Measurements from ENCODE around the gene GNAL.

GRCh38 chr18:11759456-11759855, 70.4 kb downstream of the GNAL start:
- TF ChIP-seq CTCF (IDR thresholded peaks at IDR 0.05) (no peak), POLR2AphosphoS5 (IDR thresholded peaks at IDR 0.05; ENCODE audit: low read depth, low read length) (no peak), REST (IDR thresholded peaks at IDR 0.05; ENCODE audit: insufficient read depth in 1 of 2, low read depth in 2 of 2, low read length in 1 of 2) (no peak)

All from Panc1 (cell line).